Measurements from ENCODE around the gene PIP4K2C.

DNA sequence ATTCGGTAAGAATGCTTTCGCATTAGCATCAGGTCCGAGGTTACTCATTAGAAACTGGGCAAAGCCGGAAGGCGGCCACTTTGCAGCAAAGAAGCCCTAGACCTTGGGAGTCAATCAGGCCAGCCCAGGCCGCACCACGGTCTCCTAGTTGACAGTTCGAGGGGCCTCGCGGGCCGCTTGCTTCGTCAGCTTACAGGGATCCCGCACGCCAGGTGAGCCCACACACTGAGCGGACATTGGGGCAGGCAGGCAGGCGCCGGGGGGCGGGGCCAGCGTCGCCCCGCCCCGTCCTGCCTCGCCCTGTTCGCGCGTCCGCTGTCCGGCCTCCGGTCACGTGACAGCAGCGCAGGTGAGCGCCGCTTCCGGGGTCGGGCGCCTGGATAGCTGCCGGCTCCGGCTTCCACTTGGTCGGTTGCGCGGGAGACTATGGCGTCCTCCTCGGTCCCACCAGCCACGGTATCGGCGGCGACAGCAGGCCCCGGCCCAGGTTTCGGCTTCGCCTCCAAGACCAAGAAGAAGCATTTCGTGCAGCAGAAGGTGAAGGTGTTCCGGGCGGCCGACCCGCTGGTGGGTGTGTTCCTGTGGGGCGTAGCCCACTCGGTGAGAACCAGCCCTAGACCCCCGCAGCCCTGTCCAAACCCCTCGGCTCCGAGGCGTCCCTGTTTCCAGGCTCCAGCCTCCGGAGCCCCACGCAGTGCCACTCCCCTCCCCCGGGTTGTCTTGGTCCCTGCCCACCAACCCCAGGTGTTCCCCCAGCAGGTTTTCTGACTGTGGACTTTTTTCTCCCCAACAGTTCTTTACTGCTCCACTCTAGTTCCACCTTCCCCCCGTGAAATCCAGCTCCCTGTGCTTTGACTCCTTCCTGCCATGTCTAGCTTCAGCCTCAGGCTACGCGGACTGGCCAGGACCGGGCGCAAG lies at the start of gene PIP4K2C:
- TF ChIP-seq, protein P1, sequence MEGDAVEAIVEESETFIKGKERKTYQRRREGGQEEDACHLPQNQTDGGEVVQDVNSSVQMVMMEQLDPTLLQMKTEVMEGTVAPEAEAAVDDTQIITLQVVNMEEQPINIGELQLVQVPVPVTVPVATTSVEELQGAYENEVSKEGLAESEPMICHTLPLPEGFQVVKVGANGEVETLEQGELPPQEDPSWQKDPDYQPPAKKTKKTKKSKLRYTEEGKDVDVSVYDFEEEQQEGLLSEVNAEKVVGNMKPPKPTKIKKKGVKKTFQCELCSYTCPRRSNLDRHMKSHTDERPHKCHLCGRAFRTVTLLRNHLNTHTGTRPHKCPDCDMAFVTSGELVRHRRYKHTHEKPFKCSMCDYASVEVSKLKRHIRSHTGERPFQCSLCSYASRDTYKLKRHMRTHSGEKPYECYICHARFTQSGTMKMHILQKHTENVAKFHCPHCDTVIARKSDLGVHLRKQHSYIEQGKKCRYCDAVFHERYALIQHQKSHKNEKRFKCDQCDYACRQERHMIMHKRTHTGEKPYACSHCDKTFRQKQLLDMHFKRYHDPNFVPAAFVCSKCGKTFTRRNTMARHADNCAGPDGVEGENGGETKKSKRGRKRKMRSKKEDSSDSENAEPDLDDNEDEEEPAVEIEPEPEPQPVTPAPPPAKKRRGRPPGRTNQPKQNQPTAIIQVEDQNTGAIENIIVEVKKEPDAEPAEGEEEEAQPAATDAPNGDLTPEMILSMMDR (IDR thresholded peaks at IDR 0.05; ENCODE audit: insufficient read depth, low read length, poor library complexity, severe bottlenecking), result no peak
- TF ChIP-seq EZH2phosphoT487 (conservative IDR thresholded peaks at IDR 0.05; ENCODE audit: low read length), result no peak
